Islet of Langerhans (tissue), 1 donor: ENCODE results near the gene KRT75.
"Not testable (repeated sequence)": the region's sequence is repeated elsewhere in the genome, so short reads cannot be mapped to it uniquely, and the experiment has no call there.

Source experiments
- FAIRE-seq: peaks from one replicate; lab custom pipeline; 2011; peaks lifted over from hg19 to GRCh38; lab: Jason Lieb, UNC

KRT75 gene

GRCh38 chr12:52434081-52434733, at the start of gene KRT75:
Gene KRT75, minus strand, starts transcription at chr12:52434371. Its CDS starts 67 bp downstream, at chr12:52434304.
- FAIRE-seq = no peak

- no peak for FAIRE-seq
Observed at GRCh38 chr12:52480073-52480472, 45.9 kb upstream of the KRT75 start.

- FAIRE-seq = no peak
Observed at GRCh38 chr12:52477651-52478050, 43.5 kb upstream of the KRT75 start.

GRCh38 chr12:52474212-52474611, 40.0 kb upstream of the KRT75 start:
- no peak for FAIRE-seq

GRCh38 chr12:52473768-52474167, 39.6 kb upstream of the KRT75 start, which contains the start of gene KRT6C:
Gene KRT6C, minus strand, starts transcription at chr12:52473805. Its CDS starts 68 bp downstream, at chr12:52473737.
- FAIRE-seq = no peak

- no peak for FAIRE-seq
Observed at GRCh38 chr12:52469853-52470252, 35.7 kb upstream of the KRT75 start.

- no peak for FAIRE-seq
Observed at GRCh38 chr12:52464897-52465296, 30.7 kb upstream of the KRT75 start.

- no peak for FAIRE-seq
Observed at GRCh38 chr12:52461693-52462092, 27.5 kb upstream of the KRT75 start.

GRCh38 chr12:52458861-52459260, 24.7 kb upstream of the KRT75 start:
- FAIRE-seq = no peak

GRCh38 chr12:52455821-52456220, 21.6 kb upstream of the KRT75 start:
- FAIRE-seq = no peak

GRCh38 chr12:52454411-52455201, 20.4 kb upstream of the KRT75 start:
- FAIRE-seq = no peak

- FAIRE-seq = no peak
Observed at GRCh38 chr12:52452101-52452500, 17.9 kb upstream of the KRT75 start, which contains the start of gene KRT6B. Gene KRT6B, minus strand, starts transcription at chr12:52452146. Its CDS starts 68 bp downstream, at chr12:52452078.

GRCh38 chr12:52448228-52448627, 14.1 kb upstream of the KRT75 start:
- FAIRE-seq = no peak

- FAIRE-seq = not testable (repeated sequence)
Observed at GRCh38 chr12:52447196-52447595, 13.0 kb upstream of the KRT75 start.

GRCh38 chr12:52446367-52447045, 12.3 kb upstream of the KRT75 start:
- no peak for FAIRE-seq

GRCh38 chr12:52445876-52446275, 11.7 kb upstream of the KRT75 start:
- FAIRE-seq = no peak

- FAIRE-seq = no peak
Observed at GRCh38 chr12:52444647-52445595, 10.8 kb upstream of the KRT75 start.

- no peak for FAIRE-seq
Observed at GRCh38 chr12:52443966-52444365, 9.8 kb upstream of the KRT75 start.

GRCh38 chr12:52442600-52443061, 8.5 kb upstream of the KRT75 start:
- no peak for FAIRE-seq

GRCh38 chr12:52441320-52441911, 7.2 kb upstream of the KRT75 start:
- no peak for FAIRE-seq

- no peak for FAIRE-seq
Observed at GRCh38 chr12:52440821-52441319, 6.7 kb upstream of the KRT75 start.
